HCT116 (cell line): ENCODE data around the gene OR51B5. TPM values are rescaled to one million over a fixed set of nuclear protein-coding genes. Genes with fewer than 3 reads are reported as not detected.
"Not testable (repeated sequence)": the region's sequence is repeated elsewhere in the genome, so short reads cannot be mapped to it uniquely, and the experiment has no call there.

Experiments used
- ATAC-seq: fragments of 200-7000 bp; cut with Tn5 transposase; 2 replicates; pipeline ENCODE4 v1.9.1; 2020; ENCODE audit warnings: mild to moderate bottlenecking, moderate library complexity
- BruUV-seq: library from RNA; stranded (reverse); fragments of 400-500 nt; replicated peaks from 2 replicates; lab custom pipeline; 2021; lab: Mats Ljungman, UMichigan
- CTCF ChIA-PET: fragments of 300-600 bp; sonication (Branson Sonifier 250); formaldehyde crosslinking; loops from one replicate; lab custom pipeline; 2021; ENCODE audit warnings: antibody characterized with exemption; lab: Charles Lee
- POLR2A ChIA-PET: fragments of 300-600, 350-600 bp; sonication (Branson Sonifier 250); formaldehyde crosslinking; loops from one replicate; lab custom pipeline; 2021; ENCODE audit warnings: antibody characterized with exemption; lab: Charles Lee
- RAD21 ChIA-PET, 2 experiments: fragments of 300-600 bp; sonication (Branson Sonifier 250); formaldehyde crosslinking; loops; one replicate each; lab custom pipeline; 2023; ENCODE audit warnings: low total read pairs in 2 of 2; ENCODE audit not compliant: uncharacterized antibody in 2 of 2, unreplicated experiment in 2 of 2, low non-redundant PET in 1 of 2; lab: Charles Lee
- DNase-seq: peaks from one replicate; pipeline ENCODE4 v3.0.0-alpha.2; 2010; ENCODE audit warnings: low read depth, low spot score
- H2AFZ ChIP-seq: fragments of 200-600 bp; shearing (Covaris generic), sonication (generic); 2 replicates; pipeline ENCODE4 v1.6.1; 2017; ENCODE audit warnings: low read depth, mixed run types, mixed read lengths, antibody characterized with exemption, low read length; ENCODE audit not compliant: poor library complexity, severe bottlenecking
- H3K27ac ChIP-seq: 2 replicates; pipeline ENCODE4 v1.5.1; 2012; ENCODE audit warnings: low read depth, low read length
- H3K27me3 ChIP-seq: fragments of 200-600 bp; sonication (generic); 2 replicates; pipeline ENCODE4 v1.6.1; 2016; ENCODE audit warnings: mixed run types, low read length, mixed read lengths; ENCODE audit not compliant: insufficient read depth
- H3K36me3 ChIP-seq, 2 experiments: fragments of 200-500 bp in 1 of 2; fragments of 200-600 bp in 1 of 2; sonication (Bioruptor generic) in 1 of 2; sonication (generic) in 1 of 2; 2 replicates each; pipeline versions ENCODE4 v1.5.1 to v1.6.1; 2014 to 2016; ENCODE audit warnings: low read length in 2 of 2, inconsistent platforms in 1 of 2, mixed read lengths in 1 of 2, mixed run types in 1 of 2; ENCODE audit not compliant: insufficient read depth in 2 of 2, control insufficient read depth in 1 of 2
- H3K4me1 ChIP-seq, 2 experiments: fragments of 200-600 bp in 1 of 2; sonication (generic) in 1 of 2; 2 replicates each; pipeline versions ENCODE4 v1.5.1 to v1.6.1; 2012 to 2017; ENCODE audit warnings: low read length in 2 of 2, inconsistent platforms in 1 of 2, mild to moderate bottlenecking in 1 of 2, mixed read lengths in 1 of 2, mixed run types in 1 of 2, moderate library complexity in 1 of 2; ENCODE audit not compliant: insufficient read depth in 2 of 2, control insufficient read depth in 1 of 2
- H3K4me2 ChIP-seq: fragments of 200-600 bp; sonication (generic); 2 replicates; pipeline ENCODE4 v1.6.1; 2017; ENCODE audit warnings: mixed run types, low read length, mixed read lengths
- H3K4me3 ChIP-seq, 2 experiments: fragments of 200-600 bp in 1 of 2; sonication (generic) in 1 of 2; replicated peaks in 1 of 2; 2 replicates each; pipeline ENCODE4 v1.5.1; 2011 to 2016; ENCODE audit warnings: low read length in 2 of 2, control low read depth in 1 of 2, low read depth in 1 of 2, mild to moderate bottlenecking in 1 of 2, mixed read lengths in 1 of 2, mixed run types in 1 of 2
- H3K79me2 ChIP-seq: fragments of 200-600 bp; sonication (generic); 2 replicates; pipeline ENCODE4 v1.6.1; 2017; ENCODE audit warnings: mild to moderate bottlenecking, mixed run types, low read length, moderate library complexity, mixed read lengths; ENCODE audit not compliant: insufficient read depth
- H3K9ac ChIP-seq: fragments of 200-600 bp; sonication (generic); 2 replicates; pipeline ENCODE4 v1.6.1; 2016; ENCODE audit warnings: low read length, mixed read lengths
- H3K9me2 ChIP-seq: fragments of 200-600 bp; sonication (generic), shearing (Covaris generic); 2 replicates; pipeline ENCODE4 v1.6.1; 2017; ENCODE audit warnings: mixed run types, mild to moderate bottlenecking, moderate library complexity; ENCODE audit not compliant: insufficient read depth
- H3K9me3 ChIP-seq, 2 experiments: fragments of 200-500 bp in 1 of 2; fragments of 200-600 bp in 1 of 2; sonication (Bioruptor generic) in 1 of 2; sonication (generic) in 1 of 2; 2 replicates each; pipeline ENCODE4 v1.6.1; 2014 to 2017; ENCODE audit warnings: low read length in 2 of 2, mixed read lengths in 2 of 2, inconsistent platforms in 1 of 2, low read depth in 1 of 2, mild to moderate bottlenecking in 1 of 2, mixed run types in 1 of 2, moderate library complexity in 1 of 2; ENCODE audit not compliant: control insufficient read depth in 1 of 2, insufficient read depth in 1 of 2
- H4K20me1 ChIP-seq: fragments of 200-600 bp; sonication (generic), shearing (Covaris generic); 2 replicates; pipeline ENCODE4 v1.6.1; 2017; ENCODE audit warnings: mixed run types, mild to moderate bottlenecking, moderate library complexity; ENCODE audit not compliant: insufficient read depth
- CBX3 ChIP-seq: IDR thresholded peaks from 2 replicates; pipeline ENCODE4 v1.6.1; 2012; ENCODE audit warnings: low read depth
- CEBPB ChIP-seq: IDR thresholded peaks from 2 replicates; pipeline ENCODE4 v1.6.1; 2012; ENCODE audit warnings: low read depth
- EGR1 ChIP-seq: IDR thresholded peaks from 2 replicates; pipeline ENCODE4 v1.6.1; 2012; ENCODE audit warnings: low read depth
- EZH2 ChIP-seq: fragments of 200-600 bp; sonication (generic); IDR thresholded peaks from 2 replicates; pipeline ENCODE4 v1.6.1; 2017; ENCODE audit warnings: antibody characterized with exemption, mixed run types
- EZH2phosphoT487 ChIP-seq: fragments of 200-600 bp; IDR thresholded peaks from 2 replicates; pipeline ENCODE4 v1.6.1; 2018; ENCODE audit warnings: antibody characterized with exemption, borderline replicate concordance
- JUND ChIP-seq: IDR thresholded peaks from 2 replicates; pipeline ENCODE4 v1.6.1; 2012
- REST ChIP-seq: IDR thresholded peaks from 2 replicates; pipeline ENCODE4 v1.6.1; 2012; ENCODE audit warnings: low read depth
- SIN3A ChIP-seq: IDR thresholded peaks from 2 replicates; pipeline ENCODE4 v1.6.1; 2012; ENCODE audit warnings: low read depth
- SP1 ChIP-seq: IDR thresholded peaks from 2 replicates; pipeline ENCODE4 v1.6.1; 2012; ENCODE audit warnings: low read depth
- SRF ChIP-seq: IDR thresholded peaks from 2 replicates; pipeline ENCODE4 v1.6.1; 2012; ENCODE audit warnings: low read depth
- YY1 ChIP-seq: IDR thresholded peaks from 2 replicates; pipeline ENCODE4 v1.6.1; 2011; ENCODE audit warnings: low read length, low read depth, moderate library complexity, mild to moderate bottlenecking; ENCODE audit not compliant: insufficient replicate concordance; ENCODE audit errors: extremely low read depth
- ZBTB33 ChIP-seq: IDR thresholded peaks from 2 replicates; pipeline ENCODE4 v1.6.1; 2011; ENCODE audit warnings: mild to moderate bottlenecking, low read length, moderate library complexity; ENCODE audit not compliant: insufficient replicate concordance; ENCODE audit errors: extremely low read depth
- ZNF274 ChIP-seq: fragments of 200-500 bp; sonication (Bioruptor generic); IDR thresholded peaks from 2 replicates; pipeline ENCODE4 v1.6.1; 2014; ENCODE audit warnings: mild to moderate bottlenecking, low read depth, low read length, inconsistent platforms
- intact Hi-C: fragments of 100-400 bp; cut with micrococcal nuclease; formaldehyde crosslinking; loops from 2 replicates; pipeline ENCODE4 v1.10.0; 2022
- total RNA-seq: library from RNA; stranded (reverse); gene quantifications from one replicate; pipeline ENCODE4 v1.2.1, GENCODE V29; 2021; ENCODE audit not compliant: unreplicated experiment

The OR51B5 gene
- total RNA-seq, 1 experiment from 2014 or later: 140 TPM

- Histone ChIP-seq H3K27me3 (no peaks in the 10 kb centered on the region), H3K79me2 (peaks cover 47% of the 10 kb centered on the region), H3K4me3 (no peak overlapping the region), H3K9me3 (no peaks in the 10 kb centered on the region), H3K4me1 (0 out of 4 replicates have a peak, but pooled peaks cover 0 to 3% of the 10 kb centered on the region in 2 experiments), H2AFZ (no peak overlapping the region), H3K9me2 (no peaks in the 10 kb centered on the region), H3K36me3 (peaks cover 14 to 51% of the 10 kb centered on the region in 2 experiments), H3K4me2 (no peak overlapping the region), H3K27ac (no peak overlapping the region), H4K20me1 (peaks cover 15% of the 10 kb centered on the region; the same call in 1 of the 2 replicates), H3K9ac (no peak overlapping the region)
- no TSS peak for BruUV-seq
- DNase-seq (no peak), ATAC-seq (no peak)
- ChIA-PET RAD21 (no interaction called here), POLR2A (no interaction called here), CTCF (no interaction called here)
- no peak for TF ChIP-seq ZBTB33
- no peak for TF ChIP-seq SIN3A
- no peak for TF ChIP-seq REST
- TF ChIP-seq SP1: no peak
- no peak for TF ChIP-seq EGR1
- TF ChIP-seq CEBPB: no peak
- no peak for TF ChIP-seq SRF
- TF ChIP-seq CBX3: no peak
- TF ChIP-seq YY1: no peak
- no peak for TF ChIP-seq JUND
- no peak for TF ChIP-seq EZH2phosphoT487
- TF ChIP-seq ZNF274: no peak
- no peak for TF ChIP-seq EZH2
- intact Hi-C loops: no loop called here
Observed at GRCh38 chr11:5339771-5340322, 3.5 kb downstream of the OR51B5 start.

DNA sequence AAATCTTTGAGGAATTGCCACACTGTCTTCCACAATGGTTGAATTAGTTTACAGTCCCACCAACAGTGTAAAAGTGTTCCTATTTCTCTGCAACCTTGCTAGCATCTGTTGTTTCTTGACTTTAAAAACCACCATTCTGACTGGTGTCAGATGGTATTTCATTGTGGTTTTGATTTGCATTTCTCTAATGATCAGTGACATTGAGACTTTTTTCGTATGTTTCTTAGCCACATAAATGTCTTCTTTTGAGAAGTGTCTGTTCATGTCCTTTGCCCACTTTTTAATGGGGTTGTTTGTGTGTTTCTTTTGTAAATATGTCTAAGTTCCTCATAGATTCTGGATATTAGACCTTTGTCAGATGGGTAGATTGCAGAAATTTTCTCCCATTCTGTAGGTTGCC, 6.1 kb downstream of the OR51B5 start:
- intact Hi-C loops, H3K9me2 ChIP-seq, CTCF ChIA-PET, H3K4me1 ChIP-seq, H3K9me3 ChIP-seq, H3K27ac ChIP-seq, BruUV-seq, H3K4me3 ChIP-seq, H2AFZ ChIP-seq, DNase-seq, POLR2A ChIA-PET, H3K4me2 ChIP-seq, H3K9ac ChIP-seq, RAD21 ChIA-PET, H3K27me3 ChIP-seq, ATAC-seq, H4K20me1 ChIP-seq: not testable (repeated sequence)
- Histone ChIP-seq H3K79me2 (peaks cover 23% of the 10 kb centered on the region), H3K36me3 (peaks cover 13 to 27% of the 10 kb centered on the region in 2 experiments; a peak in 3 of 4 replicates)
